Stimulated activated CD4-positive, alpha-beta T cell treated with anti-CD3 and anti-CD28 coated beads, Interleukin-1b, Interleukin-23, amount 100 ng/mL, for 1 hour (primary cell): ENCODE measurements around the gene MCF2L.

Experiments
- DNase-seq, 2 donors: peaks; one replicate each; pipeline ENCODE4 v3.0.0-alpha.2; 2020; ENCODE audit warnings: low read depth in 2 of 2

Gene MCF2L

GRCh38 chr13:113148940-113149503 lies 180.0 kb downstream of the MCF2L start:
- no peak for DNase-seq
